Activated gamma-delta T cell treated with Interleukin-2 at 50 U/mL for 16 hours (primary cell): ENCODE results near the gene FRZB.
"Not testable (repeated sequence)": the region's sequence is repeated elsewhere in the genome, so short reads cannot be mapped to it uniquely, and the experiment has no call there.

Experiments used
- DNase-seq: peaks from one replicate; pipeline ENCODE4 v3.0.0-alpha.2; 2020

The FRZB gene

GRCh38 chr2:182866461-182867406 lies at the start of gene FRZB:
Gene FRZB, minus strand, starts transcription at chr2:182866637. Its CDS starts 85 bp downstream, at chr2:182866552.
- DNase-seq = no peak

- DNase-seq = no peak
Observed at GRCh38 chr2:182915369-182916326, 49.2 kb upstream of the FRZB start.

- no peak for DNase-seq
Observed at GRCh38 chr2:182914852-182915251, 48.4 kb upstream of the FRZB start.

- DNase-seq = no peak
Observed at GRCh38 chr2:182913064-182913463, 46.6 kb upstream of the FRZB start.

GRCh38 chr2:182912518-182912915 lies 46.1 kb upstream of the FRZB start:
- DNase-seq = no peak

- DNase-seq = no peak
Observed at GRCh38 chr2:182911813-182912517, 45.5 kb upstream of the FRZB start.

GRCh38 chr2:182910965-182911364 lies 44.5 kb upstream of the FRZB start:
- DNase-seq = no peak

GRCh38 chr2:182907081-182907830 lies 40.8 kb upstream of the FRZB start:
- DNase-seq = no peak

GRCh38 chr2:182906454-182906853 lies 40.0 kb upstream of the FRZB start:
- DNase-seq = no peak

GRCh38 chr2:182904844-182905243 lies 38.4 kb upstream of the FRZB start:
- DNase-seq = no peak

GRCh38 chr2:182903566-182903965 lies 37.1 kb upstream of the FRZB start:
- no peak for DNase-seq

GRCh38 chr2:182901748-182902147 lies 35.3 kb upstream of the FRZB start:
- DNase-seq = no peak

- DNase-seq = no peak
Observed at GRCh38 chr2:182898718-182899117, 32.3 kb upstream of the FRZB start.

GRCh38 chr2:182897137-182897536 lies 30.7 kb upstream of the FRZB start:
- DNase-seq = no peak

- no peak for DNase-seq
Observed at GRCh38 chr2:182895798-182896197, 29.4 kb upstream of the FRZB start.

- DNase-seq = no peak
Observed at GRCh38 chr2:182895169-182895568, 28.7 kb upstream of the FRZB start.

GRCh38 chr2:182894174-182894573 lies 27.7 kb upstream of the FRZB start:
- DNase-seq = no peak

- DNase-seq = no peak
Observed at GRCh38 chr2:182893666-182894065, 27.2 kb upstream of the FRZB start.

GRCh38 chr2:182893035-182893434 lies 26.6 kb upstream of the FRZB start:
- not testable (repeated sequence) for DNase-seq

- no peak for DNase-seq
Observed at GRCh38 chr2:182891611-182892010, 25.2 kb upstream of the FRZB start.

- DNase-seq = no peak
Observed at GRCh38 chr2:182890773-182891378, 24.4 kb upstream of the FRZB start.

- DNase-seq = no peak
Observed at GRCh38 chr2:182890305-182890704, 23.9 kb upstream of the FRZB start.
